ENCODE measurements around the gene SNCG.
"Not testable (repeated sequence)": the region's sequence is repeated elsewhere in the genome, so short reads cannot be mapped to it uniquely, and the experiment has no call there.

Gene SNCG

GRCh38 chr10:86958116-86958900 is at the start of gene SNCG:
SNCG (plus strand) TSS chr10:86958599; CDS start chr10:86958698, 99 bp downstream.
- no peak for DNase-seq (ENCODE audit: low read depth in 2 of 2)

- no peak for DNase-seq (ENCODE audit: low read depth in 2 of 2)
Observed at GRCh38 chr10:86914734-86915133, 43.7 kb upstream of the SNCG start.

- no peak for DNase-seq (ENCODE audit: low read depth in 2 of 2)
Observed at GRCh38 chr10:86918022-86918471, 40.4 kb upstream of the SNCG start.

GRCh38 chr10:86922553-86922961 is 35.8 kb upstream of the SNCG start:
- DNase-seq (ENCODE audit: low read depth in 2 of 2): no peak

- no peak for DNase-seq (ENCODE audit: low read depth in 2 of 2)
Observed at GRCh38 chr10:86929468-86930380, 28.7 kb upstream of the SNCG start.

GRCh38 chr10:86931872-86932271 is 26.5 kb upstream of the SNCG start:
- no peak for DNase-seq (ENCODE audit: low read depth in 2 of 2)

- no peak for DNase-seq (ENCODE audit: low read depth in 2 of 2)
Observed at GRCh38 chr10:86932674-86933073, 25.7 kb upstream of the SNCG start.

GRCh38 chr10:86934162-86934711 is 24.2 kb upstream of the SNCG start:
- not testable (repeated sequence) for DNase-seq (ENCODE audit: low read depth in 2 of 2)

- no peak for DNase-seq (ENCODE audit: low read depth in 2 of 2)
Observed at GRCh38 chr10:86936661-86937501, 21.5 kb upstream of the SNCG start.

- no peak for DNase-seq (ENCODE audit: low read depth in 2 of 2)
Observed at GRCh38 chr10:86937502-86938154, 20.8 kb upstream of the SNCG start.

- DNase-seq (ENCODE audit: low read depth in 2 of 2): no peak
Observed at GRCh38 chr10:86938260-86938659, 20.1 kb upstream of the SNCG start.

GRCh38 chr10:86940076-86940475 is 18.3 kb upstream of the SNCG start:
- not testable (repeated sequence) for DNase-seq (ENCODE audit: low read depth in 2 of 2)

GRCh38 chr10:86940677-86941076 is 17.7 kb upstream of the SNCG start:
- no peak for DNase-seq (ENCODE audit: low read depth in 2 of 2)

GRCh38 chr10:86941426-86941825 is 17.0 kb upstream of the SNCG start:
- DNase-seq (ENCODE audit: low read depth in 2 of 2): no peak

GRCh38 chr10:86941991-86942421 is 16.4 kb upstream of the SNCG start:
- DNase-seq (ENCODE audit: low read depth in 2 of 2): no peak

GRCh38 chr10:86942441-86943315 is 15.7 kb upstream of the SNCG start:
- DNase-seq (ENCODE audit: low read depth in 2 of 2): no peak

GRCh38 chr10:86943316-86944030 is 14.9 kb upstream of the SNCG start:
- no peak for DNase-seq (ENCODE audit: low read depth in 2 of 2)

GRCh38 chr10:86944031-86944419 is 14.4 kb upstream of the SNCG start:
- DNase-seq (ENCODE audit: low read depth in 2 of 2): no peak

GRCh38 chr10:86944471-86944870 is 13.9 kb upstream of the SNCG start:
- no peak for DNase-seq (ENCODE audit: low read depth in 2 of 2)
